Aorta (tissue), 5 donors: Measurements from ENCODE around the gene GH2. TPM values are rescaled to one million over a fixed set of nuclear protein-coding genes. Genes with fewer than 3 reads are reported as not detected.

Source experiments
- ATAC-seq: fragments of 200-7000 bp; cut with Tn5 transposase; one replicate; pipeline ENCODE4 v1.9.1; 2022; ENCODE audit warnings: moderate library complexity; ENCODE audit not compliant: low FRiP score
- DNase-seq, 2 donors: peaks; one replicate each; pipeline ENCODE4 v3.0.0-alpha.2; 2020
- H3K27ac ChIP-seq, 2 donors: one replicate each; pipeline ENCODE4 v1.5.1; 2013; ENCODE audit warnings: low read length in 2 of 2, mild to moderate bottlenecking in 2 of 2, moderate library complexity in 2 of 2, control low read depth in 1 of 2, inconsistent platforms in 1 of 2, low read depth in 1 of 2
- H3K27me3 ChIP-seq, 2 donors: one replicate each; pipeline ENCODE4 v1.6.1; 2013; ENCODE audit warnings: control low read depth in 1 of 2, low read length in 1 of 2, mild to moderate bottlenecking in 1 of 2, moderate library complexity in 1 of 2; ENCODE audit not compliant: insufficient read depth in 2 of 2, control insufficient read depth in 1 of 2
- H3K36me3 ChIP-seq, 2 donors: one replicate each; pipeline ENCODE4 v1.6.1; 2013; ENCODE audit warnings: control low read depth in 1 of 2, low read length in 1 of 2, mild to moderate bottlenecking in 1 of 2; ENCODE audit not compliant: insufficient read depth in 2 of 2, control insufficient read depth in 1 of 2
- H3K4me1 ChIP-seq, 2 donors: one replicate each; pipeline ENCODE4 v1.6.1; 2013; ENCODE audit warnings: low read length in 2 of 2, control low read depth in 1 of 2, mild to moderate bottlenecking in 1 of 2, moderate library complexity in 1 of 2; ENCODE audit not compliant: insufficient read depth in 2 of 2, control insufficient read depth in 1 of 2
- H3K4me3 ChIP-seq, 2 donors: one replicate each; pipeline ENCODE4 v1.5.1; 2013; ENCODE audit warnings: low read length in 2 of 2, control low read depth in 1 of 2, mild to moderate bottlenecking in 1 of 2
- H3K9me3 ChIP-seq: one replicate; pipeline ENCODE4 v1.6.1; 2013; ENCODE audit warnings: mild to moderate bottlenecking, low read length; ENCODE audit not compliant: control insufficient read depth
- WGBS, 2 donors: extraction: QIAGEN DNeasy Blood & Tissue Kit; methylation state at CpG; one replicate each; pipeline ENCODE4 v1.1.7; 2013; 5-methylcytosine and 5-hydroxymethylcytosine counted together
- intact Hi-C, 2 donors: fragments of 100-400 bp; cut with DNase I; formaldehyde crosslinking; loops; one replicate each; pipeline versions ENCODE4 v1.14.2 to v1.15.0; 2022
- long read RNA-seq, 2 donors: library from polyadenylated mRNA; unstranded; transcript quantifications; one replicate each; pipeline ENCODE4 v2.0.0, GENCODE V29; 2020 to 2021
- polyA plus RNA-seq, 2 donors: library from polyadenylated mRNA; stranded (reverse); fragments of 200-250 nt; gene quantifications; one replicate each; pipeline ENCODE4 v1.2.3, GENCODE V29; 2013
- total RNA-seq, 2 donors: library from RNA; stranded (reverse); fragmentation: NEBNext Ultra II Directional; extraction: Animal tissue kit (Norgen Biotek cat#: 25700); gene quantifications; one replicate each; pipeline ENCODE4 v1.2.1, GENCODE V29; 2021
- donor health status: healthy with polysubstance abuse.
- donor health status: Bipolar disorder and iron deficiency.
- donor health status: DM: no; HTN: no; CAD: no.
- donor health status: DM: no; HTN: no; CAD: no.
- donor health status: DM: yes; HTN: yes; CAD: no.

Gene GH2
- total RNA-seq (not detected), polyA plus RNA-seq (not detected)
- long read RNA-seq, donor 1 = 0 reads
- long read RNA-seq, donor 2 = 0 reads

GRCh38 chr17:63881935-63882601 lies at the start of gene GH2:
Gene GH2 (minus strand): TSS chr17:63881944. CDS start chr17:63881801, 143 bp downstream.
- WGBS, 2 donors = 40 to 44% methylated on average over 15 of the region's 15 CpGs
- Histone ChIP-seq H3K36me3 (no peaks in the 10 kb centered on the region), H3K9me3 (no peaks in the 10 kb centered on the region), H3K4me1 (no peaks in the 10 kb centered on the region), H3K27ac (no peak within 1 kb of the TSS), H3K27me3 (no peaks in the 10 kb centered on the region), H3K4me3 (no peak within 1 kb of the TSS)
- no peak for DNase-seq
- intact Hi-C loops = no loop called here
- no peak for ATAC-seq

GRCh38 chr17:63930951-63931575 lies 49.3 kb upstream of the GH2 start:
- ATAC-seq (peak; percentile 58), DNase-seq (peak in 1 of 2 donors; percentile 86)
- H3K36me3 ChIP-seq = no peaks in the 10 kb centered on the region
- 85 to 89% methylated on average over 16 of the region's 16 CpGs for WGBS, 2 donors
- H3K27ac ChIP-seq = no peak overlapping the region
- H3K27me3 ChIP-seq = no peaks in the 10 kb centered on the region
- H3K4me1 ChIP-seq = no peaks in the 10 kb centered on the region
- H3K9me3 ChIP-seq = no peaks in the 10 kb centered on the region
- H3K4me3 ChIP-seq = no peak overlapping the region
- intact Hi-C loops = no loop called here

GRCh38 chr17:63929860-63930766 lies 48.4 kb upstream of the GH2 start:
- H3K27ac ChIP-seq = no peak overlapping the region
- H3K9me3 ChIP-seq = no peaks in the 10 kb centered on the region
- H3K36me3 ChIP-seq = no peaks in the 10 kb centered on the region
- intact Hi-C loops = no loop called here
- no peaks in the 10 kb centered on the region for H3K4me1 ChIP-seq
- DNase-seq = no peak
- 79 to 84% methylated on average over 24 of the region's 24 CpGs for WGBS, 2 donors
- no peak overlapping the region for H3K4me3 ChIP-seq
- peak; percentile 68 for ATAC-seq
- H3K27me3 ChIP-seq = no peaks in the 10 kb centered on the region

GRCh38 chr17:63928966-63929695 lies 47.4 kb upstream of the GH2 start:
- Histone ChIP-seq H3K9me3 (no peaks in the 10 kb centered on the region), H3K4me3 (no peak overlapping the region), H3K4me1 (no peaks in the 10 kb centered on the region), H3K36me3 (no peaks in the 10 kb centered on the region), H3K27me3 (no peaks in the 10 kb centered on the region), H3K27ac (no peak overlapping the region)
- DNase-seq = no peak
- WGBS, 2 donors = 95 to 97% methylated on average over 10 of the region's 10 CpGs
- intact Hi-C loops = no loop called here
- no peak for ATAC-seq

GRCh38 chr17:63928172-63928666 lies 46.5 kb upstream of the GH2 start:
- ATAC-seq (no peak), DNase-seq (peak in 1 of 2 donors; percentile 49)
- no peaks in the 10 kb centered on the region for H3K4me1 ChIP-seq
- H3K4me3 ChIP-seq = no peak overlapping the region
- H3K27me3 ChIP-seq = no peaks in the 10 kb centered on the region
- 85 to 91% methylated on average over 10 of the region's 10 CpGs for WGBS, 2 donors
- no peak overlapping the region for H3K27ac ChIP-seq
- H3K36me3 ChIP-seq = no peaks in the 10 kb centered on the region
- H3K9me3 ChIP-seq = no peaks in the 10 kb centered on the region
- intact Hi-C loops = no loop called here

GRCh38 chr17:63927464-63928171 lies 45.9 kb upstream of the GH2 start:
- no peaks in the 10 kb centered on the region for H3K4me1 ChIP-seq
- intact Hi-C loops = no loop called here
- no peak overlapping the region for H3K27ac ChIP-seq
- 61 to 72% methylated on average over 8 of the region's 8 CpGs for WGBS, 2 donors
- H3K27me3 ChIP-seq = no peaks in the 10 kb centered on the region
- no peaks in the 10 kb centered on the region for H3K36me3 ChIP-seq
- H3K4me3 ChIP-seq = no peak overlapping the region
- ATAC-seq (no peak), DNase-seq (peak in 1 of 2 donors; percentile 47)
- no peaks in the 10 kb centered on the region for H3K9me3 ChIP-seq

GRCh38 chr17:63926164-63926563 lies 44.4 kb upstream of the GH2 start:
- no peaks in the 10 kb centered on the region for H3K9me3 ChIP-seq
- no peak overlapping the region for H3K4me3 ChIP-seq
- H3K27ac ChIP-seq = no peak overlapping the region
- H3K36me3 ChIP-seq = no peaks in the 10 kb centered on the region
- intact Hi-C loops = no loop called here
- no peaks in the 10 kb centered on the region for H3K4me1 ChIP-seq
- H3K27me3 ChIP-seq = no peaks in the 10 kb centered on the region
- ATAC-seq = no peak
- no peak for DNase-seq
- WGBS, 2 donors = 95 to 98% methylated on average over 2 of the region's 2 CpGs

- no peak overlapping the region for H3K4me3 ChIP-seq
- 82% methylated on average over 5 of the region's 5 CpGs for WGBS, 2 donors
- no peaks in the 10 kb centered on the region for H3K27me3 ChIP-seq
- no peaks in the 10 kb centered on the region for H3K36me3 ChIP-seq
- no peaks in the 10 kb centered on the region for H3K4me1 ChIP-seq
- no peaks in the 10 kb centered on the region for H3K9me3 ChIP-seq
- ATAC-seq (no peak), DNase-seq (peak in 1 of 2 donors; percentile 21)
- no peak overlapping the region for H3K27ac ChIP-seq
- intact Hi-C loops = no loop called here
These were observed 43.9 kb upstream of the GH2 start for GRCh38 chr17:63925615-63926014.
